ENCODE data around the gene DAGLA.

GRCh38 chr11:61686066-61686465, 5.9 kb downstream of the DAGLA start:
- TF ChIP-seq CTCF (conservative IDR thresholded peaks at IDR 0.05): no peak
- TF ChIP-seq ZFX (IDR thresholded peaks at IDR 0.05): no peak
